Left forelimb (tissue), 1 donor: ENCODE measurements around the gene GRIPAP1.
A peak's percentile ranks its signal among the peaks of the same experiment; 100 is the strongest.

Experiments used
- DNase-seq: peaks from one replicate; pipeline ENCODE4 v3.0.0-alpha.2; 2018; ENCODE audit warnings: low spot score

GRIPAP1 gene

GRCh38 chrX:49002091-49002935 is at the start of gene GRIPAP1:
TSS of gene GRIPAP1 (minus strand) at chrX:49002264. CDS start at chrX:49002229, 35 bp downstream.
- DNase-seq: peak; percentile 81

- no peak for DNase-seq
Observed at GRCh38 chrX:49043987-49044281, 41.9 kb upstream of the GRIPAP1 start.

GRCh38 chrX:49043220-49043986 is 41.3 kb upstream of the GRIPAP1 start, which contains the start of gene TFE3:
TSS of gene TFE3 (minus strand) at chrX:49043357. CDS start at chrX:49043226, 131 bp downstream.
- peak; percentile 92 for DNase-seq

GRCh38 chrX:49042581-49043219 is 40.6 kb upstream of the GRIPAP1 start:
- DNase-seq: no peak

- DNase-seq: no peak
Observed at GRCh38 chrX:49041744-49042580, 39.9 kb upstream of the GRIPAP1 start.

- no peak for DNase-seq
Observed at GRCh38 chrX:49040376-49040955, 38.4 kb upstream of the GRIPAP1 start.

- no peak for DNase-seq
Observed at GRCh38 chrX:49039598-49040375, 37.7 kb upstream of the GRIPAP1 start.

GRCh38 chrX:49037883-49038475 is 35.9 kb upstream of the GRIPAP1 start:
- no peak for DNase-seq

- DNase-seq: no peak
Observed at GRCh38 chrX:49030283-49030682, 28.2 kb upstream of the GRIPAP1 start.

- no peak for DNase-seq
Observed at GRCh38 chrX:49029876-49030275, 27.8 kb upstream of the GRIPAP1 start.

GRCh38 chrX:49019599-49020249 is 17.7 kb upstream of the GRIPAP1 start:
- no peak for DNase-seq

GRCh38 chrX:49019050-49019449 is 17.0 kb upstream of the GRIPAP1 start:
- DNase-seq: no peak

- no peak for DNase-seq
Observed at GRCh38 chrX:49003696-49004095, 1.6 kb upstream of the GRIPAP1 start.

GRCh38 chrX:49001521-49002090 is 458 bp downstream of the GRIPAP1 start:
- DNase-seq: no peak

GRCh38 chrX:49000636-49001035 is 1.4 kb downstream of the GRIPAP1 start:
- DNase-seq: no peak

- DNase-seq: no peak
Observed at GRCh38 chrX:48999030-48999429, 3.0 kb downstream of the GRIPAP1 start.

- DNase-seq: no peak
Observed at GRCh38 chrX:48998391-48998790, 3.7 kb downstream of the GRIPAP1 start.

GRCh38 chrX:48997865-48998264 is 4.2 kb downstream of the GRIPAP1 start:
- DNase-seq: no peak

GRCh38 chrX:48997455-48997854 is 4.6 kb downstream of the GRIPAP1 start:
- DNase-seq: no peak
